GM19025 (cell line): ENCODE results near the gene EPS8L3.
A peak's percentile ranks its signal among the peaks of the same experiment; 100 is the strongest.
"Not testable (repeated sequence)": the region's sequence is repeated elsewhere in the genome, so short reads cannot be mapped to it uniquely, and the experiment has no call there.

Experiments
- ATAC-seq: cut with Tn5 transposase; IDR thresholded peaks from one replicate; pipeline ENCODE4 v1.9.1; 2021; ENCODE audit warnings: mild to moderate bottlenecking, low read depth, moderate library complexity; ENCODE audit not compliant: unreplicated experiment

Gene EPS8L3

DNA sequence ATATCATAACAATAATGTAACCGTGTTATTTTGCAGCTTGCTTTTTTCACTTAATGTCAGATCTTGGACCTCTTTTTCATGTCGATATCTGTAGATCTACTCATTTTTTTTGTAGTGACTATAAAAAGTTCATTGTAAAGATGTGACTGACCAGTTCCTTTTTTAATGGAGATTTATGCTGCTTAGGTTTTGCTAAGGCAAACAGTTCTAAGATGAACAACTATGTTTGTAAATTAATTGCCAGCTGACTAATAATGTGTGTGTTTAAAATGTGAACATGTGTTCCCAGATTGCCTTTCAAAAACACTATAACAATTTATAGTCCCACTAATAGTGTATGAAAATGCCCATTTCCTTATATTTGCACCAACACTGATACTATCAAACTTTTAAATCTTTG is 18.1 kb upstream of the EPS8L3 start:
- no peak for ATAC-seq

DNA sequence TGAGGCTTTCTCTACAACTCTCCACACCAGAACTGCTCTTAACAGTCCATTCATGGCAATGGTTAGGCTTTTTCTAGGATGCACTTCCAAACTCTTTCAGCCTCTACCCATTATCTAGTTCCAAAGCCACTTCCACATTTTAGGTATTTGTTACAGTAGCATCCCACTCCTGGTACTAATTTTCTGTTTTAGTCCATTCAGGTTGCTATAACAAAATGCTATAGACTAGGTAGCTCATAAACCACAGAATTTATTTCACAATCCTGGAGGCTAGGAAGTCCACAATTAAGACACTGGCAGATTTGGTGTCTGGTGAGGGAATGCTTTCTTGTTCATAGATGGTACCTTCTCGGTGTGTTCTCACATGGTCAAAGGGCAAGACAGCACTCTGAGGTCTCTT is 17.3 kb upstream of the EPS8L3 start:
- no peak for ATAC-seq

DNA sequence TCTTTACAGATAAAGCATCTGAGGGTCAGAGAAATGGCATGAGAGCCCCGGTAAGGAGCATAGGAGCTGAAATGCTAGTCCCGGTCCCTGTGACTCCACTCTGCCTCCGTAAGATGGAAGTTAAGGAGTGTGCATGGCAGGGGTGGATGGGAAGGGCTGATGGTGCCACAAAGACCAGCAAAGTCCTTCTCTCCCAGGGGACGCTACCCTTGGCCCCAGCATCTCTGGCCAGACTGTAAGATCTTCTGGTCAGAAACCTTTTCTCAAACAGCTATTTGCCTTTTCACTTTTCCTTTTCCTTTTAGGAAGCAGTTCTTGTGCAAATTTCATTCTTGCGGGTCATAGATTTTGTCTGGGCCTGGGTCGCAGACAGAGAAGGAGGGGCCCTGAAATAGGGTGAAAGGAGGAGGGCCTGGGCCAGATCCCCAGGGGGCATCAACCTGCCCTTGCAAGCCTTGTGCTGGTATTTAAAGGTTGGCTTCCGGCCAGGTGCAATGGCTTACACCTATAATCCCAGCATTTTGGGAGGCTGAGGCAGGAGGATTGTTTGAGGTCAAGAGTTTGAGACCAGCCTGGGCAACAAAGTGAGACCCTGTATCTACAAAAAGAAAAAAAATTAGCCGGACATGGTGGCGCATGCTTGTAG is 14.4 kb upstream of the EPS8L3 start:
- ATAC-seq: no peak

DNA sequence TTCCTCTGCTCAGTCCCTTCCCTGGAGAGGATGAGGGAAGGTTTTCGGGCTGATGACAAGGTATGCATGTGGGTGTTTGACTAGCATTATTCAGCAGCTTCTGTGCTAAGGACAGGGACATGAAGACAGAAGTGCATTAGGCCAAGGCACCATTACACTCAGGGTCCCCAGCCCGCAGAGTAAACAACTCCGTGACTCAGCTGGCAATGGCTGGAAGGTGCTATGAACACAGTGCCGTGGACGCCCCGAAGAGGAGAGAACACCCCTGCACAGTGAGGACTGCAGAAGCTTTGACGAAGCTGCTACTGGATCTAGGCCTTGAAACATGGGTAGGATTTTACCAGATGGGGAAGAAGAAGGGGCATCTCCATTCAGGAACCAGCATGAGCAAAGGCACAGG is 13.7 kb upstream of the EPS8L3 start:
- no peak for ATAC-seq

DNA sequence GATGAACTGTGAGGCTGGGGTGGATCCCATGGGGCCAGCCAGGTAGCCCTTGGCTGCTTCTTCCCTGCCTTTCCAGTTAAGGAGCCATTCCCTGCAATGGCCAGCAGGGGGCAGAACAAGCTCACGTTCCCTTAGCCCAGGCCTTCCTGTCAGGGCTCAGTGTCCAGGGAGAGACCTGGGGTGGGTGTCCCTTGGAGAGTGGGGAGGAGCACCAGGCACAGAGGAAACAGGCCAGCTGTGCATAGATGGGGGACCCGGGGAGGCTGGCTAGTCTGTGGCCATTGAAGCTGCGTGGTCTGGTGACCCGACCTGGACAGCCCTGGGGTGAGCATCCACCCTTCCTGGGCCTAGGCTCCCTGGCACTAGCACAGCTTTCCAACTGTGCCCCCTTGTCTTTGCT is 13.2 kb upstream of the EPS8L3 start:
- no peak for ATAC-seq

DNA sequence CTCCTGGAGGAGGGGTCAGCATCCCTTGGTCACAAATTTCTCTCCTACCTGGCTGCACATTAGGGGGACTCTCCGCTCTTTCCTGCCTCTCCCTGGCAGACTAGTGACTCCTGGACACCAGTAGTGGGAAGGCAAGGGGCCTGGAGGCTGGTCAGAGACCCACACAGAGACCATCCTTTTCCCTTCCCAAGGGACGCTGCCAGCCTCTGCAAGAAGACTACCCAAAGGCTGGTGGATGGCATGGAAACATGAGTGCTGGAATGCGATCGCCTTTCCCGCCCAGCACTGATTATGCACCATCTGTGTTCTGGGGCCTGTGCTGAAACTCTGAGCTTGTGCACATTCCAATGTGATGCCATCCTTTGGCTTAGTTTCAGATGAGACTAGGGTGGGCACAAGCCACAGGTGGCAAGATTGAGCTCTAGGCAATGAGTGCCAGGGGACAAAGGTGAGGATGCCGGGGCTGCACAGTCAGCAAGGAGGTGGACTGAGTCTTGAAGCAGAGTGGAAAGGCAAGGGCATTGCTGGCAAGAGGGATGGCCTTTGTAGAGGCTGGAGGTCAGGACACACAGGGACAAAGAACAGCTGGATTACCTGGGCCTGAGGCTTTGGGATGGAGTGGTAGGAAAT is 12.6 kb upstream of the EPS8L3 start:
- ATAC-seq: no peak

DNA sequence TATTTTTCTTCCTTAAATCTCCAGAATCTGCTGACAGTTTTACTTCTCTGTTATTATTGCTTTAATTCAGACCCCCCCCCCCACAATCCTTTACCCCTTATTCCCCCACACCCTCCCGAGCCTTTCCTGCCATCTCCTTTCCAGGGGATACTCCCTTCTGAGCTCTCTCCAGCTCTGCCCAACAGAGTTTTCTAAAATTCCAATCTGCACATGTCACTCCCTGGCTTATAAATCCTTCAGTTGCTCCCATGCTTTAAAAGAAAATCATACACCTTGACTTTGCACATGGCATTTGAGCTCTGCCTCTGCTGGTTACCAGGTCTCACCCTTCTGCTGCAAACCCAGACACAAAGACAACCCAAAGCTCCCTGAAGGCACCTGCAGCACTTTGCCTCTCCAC is 11.7 kb upstream of the EPS8L3 start:
- ATAC-seq: no peak

DNA sequence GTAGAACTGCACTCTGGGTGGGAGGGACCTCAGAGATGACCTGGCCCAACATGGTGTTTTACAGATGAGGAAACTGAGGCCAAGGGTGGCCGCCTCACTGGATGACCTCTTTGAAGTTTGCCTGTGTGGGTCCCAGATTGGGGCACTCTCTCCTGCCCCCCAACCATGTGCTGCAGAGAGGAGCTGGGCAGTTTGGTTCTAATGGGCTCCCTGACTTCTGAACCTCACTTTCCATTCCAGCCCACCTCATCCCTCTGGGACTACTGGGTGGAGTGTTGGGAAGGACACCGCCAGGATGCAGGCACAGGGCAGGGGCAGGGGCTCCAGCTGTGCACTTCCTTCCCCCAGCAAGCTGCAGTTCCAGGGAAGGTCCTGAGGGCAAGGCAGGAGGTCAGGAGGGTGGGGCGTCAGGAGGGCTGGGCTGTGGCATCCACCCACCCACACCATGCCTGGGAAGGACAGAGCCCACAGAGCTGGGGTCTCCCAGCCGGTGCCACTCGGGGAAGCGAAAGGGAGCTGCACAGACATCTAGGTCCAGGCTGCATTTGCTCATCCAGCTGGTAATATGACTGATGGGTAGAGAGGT is 10.3 kb upstream of the EPS8L3 start:
- no peak for ATAC-seq

DNA sequence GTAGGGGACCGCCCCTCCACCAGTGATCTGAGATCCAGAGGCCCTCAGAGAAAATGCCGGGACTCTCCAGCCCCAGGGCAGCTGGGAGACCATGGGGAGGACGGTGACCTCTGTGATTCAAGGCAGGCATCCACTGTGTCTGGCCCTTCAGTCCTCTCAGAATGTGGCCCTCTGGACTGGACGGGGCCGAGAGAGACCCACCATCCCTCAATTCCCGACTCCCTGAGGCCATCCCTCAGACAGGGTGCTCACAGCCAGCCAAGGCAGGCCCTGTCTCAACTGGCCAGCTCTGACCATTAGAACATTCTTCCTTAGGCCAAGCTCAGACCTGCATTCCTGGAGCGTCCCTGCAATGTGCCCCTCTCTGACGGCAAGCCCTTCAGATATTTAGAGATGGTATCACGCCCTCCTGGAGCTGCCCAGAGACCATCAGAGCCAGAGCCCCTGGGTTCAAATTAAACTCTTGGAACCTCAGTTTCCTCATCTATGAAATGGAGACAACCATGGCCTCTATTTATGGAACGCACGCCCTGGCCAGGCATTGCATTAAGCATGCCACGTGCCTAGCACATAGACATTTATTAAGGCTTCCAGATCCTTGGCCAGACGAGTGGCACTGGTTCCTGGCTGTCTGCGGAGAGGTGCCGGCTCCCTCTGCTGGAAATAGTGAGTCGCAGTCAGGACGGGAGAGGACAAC is 9.6 kb upstream of the EPS8L3 start:
- ATAC-seq: peak; percentile 74

DNA sequence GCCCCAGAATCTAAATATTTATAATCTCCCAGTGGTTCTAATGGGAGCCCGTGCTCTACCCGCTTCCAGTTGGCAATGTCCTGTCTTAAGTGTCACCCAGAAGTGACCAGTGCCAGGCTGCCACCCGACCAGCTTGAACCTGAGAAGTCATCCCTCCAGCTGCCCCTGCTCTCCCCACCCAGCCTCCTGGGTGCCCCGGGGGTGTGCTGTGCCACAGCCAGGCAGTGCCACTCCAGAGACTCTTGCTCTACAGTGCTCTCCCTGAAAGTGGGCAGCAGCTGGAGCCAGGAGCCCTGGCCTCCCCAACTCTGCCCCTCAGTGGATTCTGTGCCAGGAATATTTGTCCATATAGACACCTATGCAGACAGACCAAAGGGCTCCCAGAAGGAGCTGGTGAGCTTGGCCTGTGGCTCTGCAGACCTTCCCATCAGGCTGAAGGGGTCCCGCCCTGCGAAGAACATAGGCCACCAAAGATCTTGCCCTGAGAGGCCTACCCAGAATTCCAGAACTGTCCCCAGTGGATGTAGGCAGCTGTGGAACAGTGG is 9.0 kb upstream of the EPS8L3 start:
- ATAC-seq: no peak

DNA sequence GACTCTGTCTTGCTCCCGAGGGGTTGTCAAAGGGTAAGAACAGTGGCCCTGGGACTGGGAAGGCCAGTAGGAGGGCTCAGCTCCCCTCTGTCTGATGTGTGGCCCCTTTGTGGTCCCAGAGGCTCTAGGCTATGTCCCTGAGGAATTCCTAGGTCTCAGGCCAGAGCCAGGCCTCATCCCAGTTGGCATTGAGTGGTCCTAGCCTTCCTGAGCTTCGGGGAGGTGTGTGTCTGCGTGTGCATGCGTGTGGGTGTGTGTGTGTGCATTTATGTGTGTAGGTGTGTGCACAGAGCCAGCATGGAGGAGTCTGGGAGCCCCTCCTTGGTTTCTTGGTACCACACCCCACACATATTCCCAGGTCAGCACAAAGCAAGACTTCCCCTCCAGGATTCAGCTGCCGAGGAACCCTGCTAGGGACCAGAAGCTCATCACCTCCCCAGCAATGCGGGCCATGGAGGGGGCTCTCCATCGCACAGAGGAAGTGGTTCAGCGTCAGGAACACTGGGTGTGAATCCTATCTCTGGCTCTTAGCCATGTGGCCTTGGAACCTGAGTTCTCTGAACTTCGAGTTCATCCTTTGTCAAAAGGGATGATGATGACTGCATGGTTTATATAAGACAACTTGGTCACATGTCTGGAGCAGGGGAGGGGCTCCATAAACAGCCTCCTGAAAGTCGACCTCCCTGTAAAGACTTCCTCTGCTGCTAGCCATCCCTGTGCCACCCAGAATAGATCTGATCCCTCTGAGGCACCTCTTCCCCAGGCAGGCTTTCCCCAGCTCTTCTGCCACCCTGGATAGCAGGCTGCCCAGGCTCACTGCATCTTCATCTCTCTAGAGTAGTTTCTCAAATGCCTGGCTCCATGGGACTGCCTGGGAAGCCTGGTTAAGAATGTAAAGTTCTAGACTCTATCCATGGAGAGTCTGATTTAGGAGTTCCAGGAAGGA is 8.3 kb upstream of the EPS8L3 start:
- ATAC-seq: no peak

DNA sequence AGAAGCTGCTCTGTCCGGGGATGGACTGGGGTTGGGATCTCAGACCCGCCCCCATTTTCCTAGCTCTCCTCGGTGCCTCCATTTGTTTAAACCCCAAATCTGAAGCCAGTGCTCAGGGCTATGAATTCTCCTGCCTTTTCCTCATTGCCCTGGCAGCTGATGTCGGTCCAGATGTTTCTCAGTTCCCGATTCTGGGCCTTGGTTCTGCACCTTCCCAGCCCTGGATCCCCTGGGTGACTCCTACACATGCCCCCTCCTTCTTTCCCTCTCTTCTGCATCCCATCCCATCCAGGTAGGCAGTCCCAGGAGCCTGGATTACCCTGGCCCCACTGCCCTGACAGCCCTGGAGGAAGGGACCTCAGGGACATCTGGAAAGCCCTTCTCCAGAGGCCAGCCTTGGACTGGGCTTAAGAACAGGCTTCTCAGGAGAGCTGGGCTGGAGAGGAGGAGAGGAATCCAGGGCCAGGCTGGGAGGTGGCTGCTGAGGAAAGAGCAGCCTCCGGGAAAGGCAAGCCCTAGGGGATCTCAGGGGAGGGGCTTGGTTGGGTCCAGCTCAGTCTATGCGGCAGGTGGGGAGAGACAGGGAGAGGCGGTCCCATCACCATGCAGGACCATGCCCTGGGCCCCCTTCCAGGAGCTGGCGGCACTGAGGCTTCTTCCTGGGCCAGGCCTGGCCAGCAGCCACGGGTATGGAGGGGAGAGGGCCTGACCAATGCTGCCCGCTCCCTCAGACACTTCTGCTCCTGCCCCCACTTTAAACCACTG is 6.8 kb upstream of the EPS8L3 start:
- ATAC-seq: no peak

DNA sequence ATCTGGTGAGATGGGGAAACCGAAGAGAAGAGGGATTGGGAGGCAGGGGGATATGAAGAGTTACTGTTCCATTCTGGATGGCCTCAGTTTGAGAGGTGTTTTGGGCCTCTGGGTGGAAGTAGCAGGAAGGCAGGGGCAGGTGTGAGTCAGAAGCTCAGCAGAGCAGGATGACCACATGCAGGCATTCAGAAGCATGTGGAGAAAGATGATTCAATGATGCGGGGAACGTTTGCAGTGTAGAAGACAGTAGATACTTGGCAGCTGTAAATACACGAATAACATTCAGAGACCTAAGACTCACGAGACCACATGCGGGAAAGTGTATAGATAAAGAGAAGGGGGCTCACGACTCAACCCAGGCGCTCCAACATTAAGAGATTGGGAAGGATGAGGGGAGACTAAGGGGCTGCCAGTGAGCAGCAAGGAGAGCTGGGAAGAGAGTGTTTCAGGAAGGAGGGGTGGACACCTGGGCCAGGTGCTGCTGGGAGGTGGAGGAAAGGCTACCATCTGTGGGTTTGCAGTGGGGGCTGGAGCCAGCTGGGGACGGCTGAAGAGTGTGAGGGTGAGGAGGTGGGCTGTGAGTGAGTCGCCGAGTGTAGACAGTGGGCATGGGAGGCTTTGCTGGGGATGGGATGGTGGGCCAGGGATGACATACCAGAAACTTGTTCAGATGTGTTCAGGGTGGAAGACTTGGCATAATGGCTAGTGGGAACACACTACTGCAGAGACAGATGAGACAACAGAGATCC is 5.8 kb upstream of the EPS8L3 start:
- no peak for ATAC-seq

DNA sequence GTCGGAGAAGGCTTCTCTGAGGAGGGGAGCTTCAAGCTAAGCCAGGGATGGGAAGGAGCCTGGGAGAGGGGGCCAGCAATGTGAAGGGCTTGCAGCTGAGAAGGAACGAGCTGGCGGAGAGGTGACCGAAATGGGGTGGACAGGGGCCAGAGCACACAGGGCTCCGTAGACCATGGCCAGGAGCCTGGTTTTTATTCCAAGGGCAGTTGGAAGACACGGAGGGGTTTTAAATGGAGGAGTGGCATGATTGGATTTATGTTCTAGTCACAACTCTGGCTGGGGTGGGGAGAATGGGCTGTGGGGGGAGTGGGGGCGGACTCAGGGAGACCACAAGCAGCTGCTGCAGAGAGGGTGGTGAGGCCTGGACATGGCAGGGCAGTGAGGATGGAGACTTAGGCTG is 5.1 kb upstream of the EPS8L3 start:
- no peak for ATAC-seq

DNA sequence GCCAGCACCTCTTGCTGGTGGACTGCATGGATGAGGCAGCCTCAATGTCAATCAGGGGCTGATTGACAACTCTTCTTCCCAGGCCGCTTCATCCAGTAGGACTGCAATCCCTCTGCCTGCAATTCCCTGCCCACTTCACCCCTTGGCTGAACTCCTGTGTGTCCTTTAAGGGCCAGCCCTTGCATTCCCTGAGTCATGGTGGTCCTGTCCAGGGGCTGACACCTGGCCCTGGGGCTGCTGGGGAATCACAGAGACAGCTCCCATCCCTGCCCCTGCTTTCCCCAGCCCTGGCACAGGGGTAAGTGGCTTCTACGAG is 4.6 kb upstream of the EPS8L3 start:
- no peak for ATAC-seq

DNA sequence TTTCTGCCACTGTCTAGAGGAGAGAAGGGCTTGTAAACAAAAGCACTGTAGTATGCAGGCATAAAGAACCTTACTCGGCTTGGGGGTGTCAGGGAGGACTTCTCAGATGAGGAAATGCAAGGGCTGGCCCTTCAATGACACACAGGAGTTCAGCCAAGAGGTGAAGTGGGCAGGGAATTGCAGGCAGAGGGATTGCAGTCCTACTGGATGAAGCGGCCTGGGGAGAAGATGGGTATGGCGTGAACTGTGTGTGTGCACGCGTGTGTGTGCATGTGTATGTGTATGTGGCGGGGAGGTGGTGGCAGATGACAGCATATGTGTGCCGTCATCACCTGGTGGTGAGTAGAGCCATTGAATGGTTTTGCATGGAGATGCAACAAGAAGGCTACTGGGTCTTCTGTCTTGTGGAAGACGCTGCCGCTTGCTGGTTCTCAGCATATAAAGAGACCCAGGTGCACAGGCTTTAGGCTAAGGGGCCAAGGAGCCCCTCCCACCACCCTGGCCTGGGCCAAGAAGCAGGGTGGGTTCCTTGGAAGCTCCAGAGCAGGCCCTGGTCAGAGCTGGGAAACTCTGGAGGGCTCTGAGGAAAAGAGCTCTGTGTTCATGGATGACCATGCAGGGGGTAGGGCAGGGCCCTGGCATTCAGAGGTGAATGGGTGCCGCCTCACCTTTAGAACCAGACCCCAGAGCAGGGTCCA is 4.1 kb upstream of the EPS8L3 start:
- ATAC-seq: no peak

DNA sequence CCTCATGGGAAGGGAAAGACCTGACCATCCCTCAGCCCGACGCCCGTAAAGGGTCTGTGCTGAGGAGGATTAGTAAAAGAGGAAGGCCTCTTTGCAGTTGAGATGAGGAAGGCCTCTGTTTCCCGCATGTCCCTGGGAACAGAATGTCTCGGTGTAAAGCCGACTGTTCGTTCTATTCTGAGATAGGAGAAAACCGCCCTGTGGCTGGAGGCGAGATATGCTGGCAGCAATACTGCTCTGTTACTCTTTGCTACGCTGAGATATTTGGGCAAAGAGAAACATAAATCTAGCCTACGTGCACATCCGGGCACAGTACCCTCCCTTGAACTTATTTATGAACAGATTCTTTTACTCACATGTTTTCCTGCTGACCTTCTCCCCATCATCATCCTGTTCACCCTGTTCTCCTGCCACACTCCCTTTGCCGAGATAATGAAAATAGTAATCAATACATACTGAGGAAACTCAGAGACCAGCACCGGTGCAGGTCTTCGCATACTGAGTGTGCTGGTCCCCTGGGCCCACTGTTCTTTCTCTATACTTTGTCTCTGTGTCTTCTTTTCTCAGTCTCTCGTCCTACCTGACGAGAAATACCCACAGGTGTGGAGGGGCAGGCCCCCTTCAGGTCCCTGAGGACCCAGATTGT is 3.4 kb upstream of the EPS8L3 start:
- not testable (repeated sequence) for ATAC-seq
